BJ (cell line): ENCODE data around the gene SNRNP48. TPM values are rescaled to one million over a fixed set of nuclear protein-coding genes. Genes with fewer than 3 reads are reported as not detected.

Experiments
- CTCF ChIA-PET: fragments of 350-600 bp; formaldehyde crosslinking; extraction: SDS; loops from one replicate; lab custom pipeline; 2021; ENCODE audit warnings: antibody characterized with exemption, inconsistent platforms; lab: Yijun Ruan, JAX
- POLR2A ChIA-PET: fragments of 300-600 bp; sonication (Branson Sonifier 250); formaldehyde crosslinking; extraction: SDS; loops from one replicate; lab custom pipeline; 2021; ENCODE audit warnings: antibody characterized with exemption; lab: Charles Lee
- DNase-seq: peaks from one replicate; pipeline ENCODE4 v3.0.0-alpha.2; 2011; ENCODE audit warnings: low read depth
- H3K27me3 ChIP-seq: 2 replicates; pipeline ENCODE4 v1.6.0; 2011; ENCODE audit warnings: low read length; ENCODE audit not compliant: control insufficient read depth, insufficient read depth
- H3K36me3 ChIP-seq: 2 replicates; pipeline ENCODE4 v1.5.1; 2011; ENCODE audit warnings: low read length; ENCODE audit not compliant: control insufficient read depth, insufficient read depth
- H3K4me3 ChIP-seq: 2 replicates; pipeline ENCODE4 v1.5.1; 2011; ENCODE audit warnings: low read depth, mild to moderate bottlenecking, control low read depth, low read length
- polyA plus RNA-seq: library from polyadenylated mRNA; depleted of rRNA; stranded (reverse); fragments of >200 nt; gene quantifications from 2 replicates; pipeline ENCODE4 v1.2.3, GENCODE V29; 2011
- TF ChIP-seq, protein P1 (sequence below): IDR thresholded peaks from 2 replicates; pipeline ENCODE4 v1.5.1; 2011; ENCODE audit warnings: low read depth, mild to moderate bottlenecking, control low read depth, inconsistent platforms, low read length, moderate library complexity; ENCODE audit not compliant: insufficient read depth

Gene SNRNP48
- polyA plus RNA-seq, 1 experiment, result 2.6 TPM

DNA sequence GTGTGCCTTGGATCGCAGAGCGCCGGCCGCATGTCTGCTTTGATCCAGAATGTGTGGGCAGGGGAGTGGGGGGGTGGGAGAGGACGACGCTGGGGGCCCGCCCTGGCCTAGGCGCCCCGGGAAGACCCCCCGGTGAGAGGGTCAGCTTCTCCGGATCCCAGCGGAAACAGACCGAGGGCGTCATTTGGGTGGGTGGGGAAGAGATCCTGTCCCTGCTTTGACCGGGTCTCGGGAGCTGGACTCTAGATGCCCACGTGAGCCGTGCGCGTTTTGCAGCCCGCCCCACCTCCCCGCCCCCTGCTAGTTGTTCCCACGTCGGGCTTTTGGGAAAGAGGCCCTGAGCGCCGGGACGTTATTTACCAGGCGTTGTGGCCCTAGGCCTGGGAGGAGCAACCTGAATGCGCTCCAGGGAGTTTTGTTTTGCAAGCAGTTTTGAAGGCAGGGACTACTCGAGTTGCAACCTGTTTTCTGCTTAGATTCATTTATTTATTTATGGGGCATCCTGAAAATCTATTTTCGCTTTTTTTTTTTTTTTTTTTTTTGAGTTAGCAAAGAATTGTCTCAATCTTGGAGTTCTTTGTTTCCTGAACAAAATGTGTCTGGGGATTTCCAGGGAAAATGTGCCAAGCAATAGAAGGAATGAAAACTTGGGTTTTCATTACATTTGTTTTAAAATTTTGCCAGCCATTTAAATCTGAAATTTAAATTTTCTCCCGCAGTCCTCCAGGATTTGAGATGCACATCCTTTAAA lies 46.9 kb upstream of the SNRNP48 start:
- Histone ChIP-seq H3K4me3 (peak overlapping the region; percentile 69), H3K27me3 (no peaks in the 10 kb centered on the region; the same call in 1 of the 2 replicates), H3K36me3 (no peaks in the 10 kb centered on the region)
- TF ChIP-seq, protein P1, sequence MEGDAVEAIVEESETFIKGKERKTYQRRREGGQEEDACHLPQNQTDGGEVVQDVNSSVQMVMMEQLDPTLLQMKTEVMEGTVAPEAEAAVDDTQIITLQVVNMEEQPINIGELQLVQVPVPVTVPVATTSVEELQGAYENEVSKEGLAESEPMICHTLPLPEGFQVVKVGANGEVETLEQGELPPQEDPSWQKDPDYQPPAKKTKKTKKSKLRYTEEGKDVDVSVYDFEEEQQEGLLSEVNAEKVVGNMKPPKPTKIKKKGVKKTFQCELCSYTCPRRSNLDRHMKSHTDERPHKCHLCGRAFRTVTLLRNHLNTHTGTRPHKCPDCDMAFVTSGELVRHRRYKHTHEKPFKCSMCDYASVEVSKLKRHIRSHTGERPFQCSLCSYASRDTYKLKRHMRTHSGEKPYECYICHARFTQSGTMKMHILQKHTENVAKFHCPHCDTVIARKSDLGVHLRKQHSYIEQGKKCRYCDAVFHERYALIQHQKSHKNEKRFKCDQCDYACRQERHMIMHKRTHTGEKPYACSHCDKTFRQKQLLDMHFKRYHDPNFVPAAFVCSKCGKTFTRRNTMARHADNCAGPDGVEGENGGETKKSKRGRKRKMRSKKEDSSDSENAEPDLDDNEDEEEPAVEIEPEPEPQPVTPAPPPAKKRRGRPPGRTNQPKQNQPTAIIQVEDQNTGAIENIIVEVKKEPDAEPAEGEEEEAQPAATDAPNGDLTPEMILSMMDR, result no peak
- ChIA-PET POLR2A (no interaction called here), CTCF (no interaction called here)
- DNase-seq, result peak; percentile 20

- Histone ChIP-seq H3K27me3 (no peaks in the 10 kb centered on the region), H3K36me3 (no peaks in the 10 kb centered on the region), H3K4me3 (no peak overlapping the region; the same call in 1 of the 2 replicates)
- TF ChIP-seq, protein P1, result no peak
- ChIA-PET CTCF (interaction anchor here (0.7 kb wide), 1 partner anchor 100 kb away, joined by 3 read pairs; no protein-coding TSS in a partner anchor), POLR2A (no interaction called here)
- DNase-seq, result no peak
Observed at GRCh38 chr6:7543789-7544424, 46.1 kb upstream of the SNRNP48 start.

DNA sequence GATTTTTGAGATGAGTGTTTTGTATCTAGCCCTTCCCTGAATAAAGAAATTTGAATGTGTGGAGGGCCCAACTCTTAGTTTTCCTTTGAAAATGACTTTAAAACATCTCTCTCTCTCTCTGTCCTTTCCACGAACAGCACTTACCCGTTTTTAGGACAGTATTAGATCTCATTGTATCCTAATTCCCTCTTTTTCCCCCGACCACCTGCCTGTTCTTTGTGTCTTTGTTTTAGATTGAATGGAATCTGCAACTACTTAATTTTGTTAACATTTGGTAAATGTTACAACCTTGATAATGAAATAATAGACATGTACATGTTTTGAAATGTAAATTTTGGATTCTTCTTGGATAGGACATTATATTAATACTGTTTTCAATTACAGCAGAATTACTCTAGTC lies 45.4 kb upstream of the SNRNP48 start:
- Histone ChIP-seq H3K36me3 (no peaks in the 10 kb centered on the region), H3K27me3 (no peaks in the 10 kb centered on the region), H3K4me3 (no peak overlapping the region)
- ChIA-PET POLR2A (no interaction called here), CTCF (interaction anchor here (0.7 kb wide), 1 partner anchor 99 kb away, joined by 3 read pairs; no protein-coding TSS in a partner anchor)
- no peak for DNase-seq
- TF ChIP-seq, protein P1, result no peak

DNA sequence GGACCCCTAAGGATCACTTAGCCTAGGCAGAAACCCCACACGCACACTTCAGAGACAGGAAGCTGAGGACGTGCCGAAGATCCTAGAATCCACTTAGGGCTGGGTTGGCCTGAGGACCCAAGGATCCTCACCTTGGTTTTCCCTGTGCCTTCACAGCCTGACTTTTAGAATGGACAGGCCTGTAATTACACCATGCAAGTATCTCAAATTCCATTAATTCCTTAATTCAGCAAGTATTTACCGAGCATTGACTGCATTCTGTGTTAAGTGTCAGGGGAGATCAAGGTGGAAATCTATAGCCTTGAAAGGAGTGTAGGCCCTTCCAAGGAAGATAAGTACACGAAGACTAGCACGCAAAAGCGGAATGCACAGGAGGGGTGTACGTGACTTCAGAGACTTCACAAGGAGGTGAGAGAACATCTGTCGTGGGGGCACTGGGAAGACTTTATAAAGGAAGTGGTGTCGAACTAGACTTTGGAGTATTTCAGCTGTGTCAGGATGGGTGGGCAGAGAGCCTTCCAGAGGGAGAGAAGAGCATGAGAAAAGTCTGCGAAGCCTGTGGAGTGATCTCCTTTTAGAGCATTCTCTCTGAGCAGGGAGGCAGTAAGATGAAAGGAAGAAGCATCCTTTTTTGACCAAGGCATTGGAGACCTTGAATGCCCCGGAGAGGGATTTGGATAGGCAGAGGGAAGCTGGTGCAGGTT lies 44.5 kb upstream of the SNRNP48 start:
- POLR2A ChIA-PET, result no interaction called here
- DNase-seq, result no peak
- Histone ChIP-seq H3K4me3 (no peak overlapping the region), H3K36me3 (no peaks in the 10 kb centered on the region), H3K27me3 (no peaks in the 10 kb centered on the region)
- CTCF ChIA-PET, result interaction anchor here (0.6 to 1.1 kb wide), 2 partner anchors 13 to 67 kb away, joined by 3 read pairs; no protein-coding TSS in a partner anchor
- TF ChIP-seq, protein P1, result no peak

DNA sequence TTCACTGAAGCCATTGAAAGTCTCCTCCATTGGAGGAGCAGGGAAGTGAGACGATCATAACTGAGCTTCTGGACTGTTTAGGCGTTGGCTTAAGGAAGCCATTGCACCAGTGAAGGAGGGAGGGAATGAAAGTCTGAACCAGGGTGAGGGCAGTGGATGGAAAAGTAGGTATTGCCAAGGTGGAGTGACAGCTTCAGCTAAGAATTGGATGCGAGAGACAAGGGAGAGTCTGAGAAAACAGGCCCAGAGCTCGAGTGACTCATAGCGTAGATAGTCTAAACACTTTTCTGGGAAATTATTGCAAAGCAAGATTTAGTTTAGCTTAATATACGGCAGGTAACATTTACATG lies 44.0 kb upstream of the SNRNP48 start:
- TF ChIP-seq, protein P1, result no peak
- Histone ChIP-seq H3K4me3 (no peak overlapping the region), H3K27me3 (no peaks in the 10 kb centered on the region), H3K36me3 (no peaks in the 10 kb centered on the region)
- ChIA-PET POLR2A (no interaction called here), CTCF (interaction anchor here (0.6 to 1.5 kb wide), 3 partner anchors 13 to 121 kb away, joined by 3 read pairs; no protein-coding TSS in a partner anchor)
- no peak for DNase-seq
